ENCODE measurements around the gene GRK1. TPM values are rescaled to one million over a fixed set of nuclear protein-coding genes. Genes with fewer than 3 reads are reported as not detected.

The GRK1 gene
- polyA plus RNA-seq, 1 experiment: not detected

DNA sequence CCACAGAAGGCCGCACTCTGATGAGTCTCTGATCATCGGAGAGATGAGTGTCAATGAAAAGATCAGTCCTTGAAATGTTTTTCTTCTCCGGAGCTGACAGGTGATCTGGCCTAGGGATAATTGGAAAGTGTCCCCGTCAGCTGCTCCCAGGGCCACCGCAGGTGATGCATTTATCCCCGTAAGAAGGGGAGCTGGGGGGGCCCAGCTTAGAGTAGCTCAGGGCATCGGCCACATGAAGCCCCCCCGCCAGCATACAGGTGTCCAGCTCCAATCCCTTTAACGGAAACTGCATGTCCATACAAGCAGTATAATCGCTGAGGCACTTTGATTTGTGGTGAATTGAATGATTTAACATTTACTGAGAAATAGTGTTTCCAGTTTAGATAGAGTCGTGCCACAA lies 36.7 kb upstream of the GRK1 start:
- Histone ChIP-seq H3K4me3 (ENCODE audit: low read depth, low read length) (no peak overlapping the region), H3K9me3 (ENCODE audit: control insufficient read depth, insufficient read depth, low read length) (no peaks in the 10 kb centered on the region), H3K27ac (ENCODE audit: low read depth, low read length) (no peak overlapping the region), H3K27me3 (ENCODE audit: control insufficient read depth, insufficient read depth, low read length) (no peaks in the 10 kb centered on the region)
- CTCF ChIA-PET: no interaction called here
- TF ChIP-seq, protein P1, sequence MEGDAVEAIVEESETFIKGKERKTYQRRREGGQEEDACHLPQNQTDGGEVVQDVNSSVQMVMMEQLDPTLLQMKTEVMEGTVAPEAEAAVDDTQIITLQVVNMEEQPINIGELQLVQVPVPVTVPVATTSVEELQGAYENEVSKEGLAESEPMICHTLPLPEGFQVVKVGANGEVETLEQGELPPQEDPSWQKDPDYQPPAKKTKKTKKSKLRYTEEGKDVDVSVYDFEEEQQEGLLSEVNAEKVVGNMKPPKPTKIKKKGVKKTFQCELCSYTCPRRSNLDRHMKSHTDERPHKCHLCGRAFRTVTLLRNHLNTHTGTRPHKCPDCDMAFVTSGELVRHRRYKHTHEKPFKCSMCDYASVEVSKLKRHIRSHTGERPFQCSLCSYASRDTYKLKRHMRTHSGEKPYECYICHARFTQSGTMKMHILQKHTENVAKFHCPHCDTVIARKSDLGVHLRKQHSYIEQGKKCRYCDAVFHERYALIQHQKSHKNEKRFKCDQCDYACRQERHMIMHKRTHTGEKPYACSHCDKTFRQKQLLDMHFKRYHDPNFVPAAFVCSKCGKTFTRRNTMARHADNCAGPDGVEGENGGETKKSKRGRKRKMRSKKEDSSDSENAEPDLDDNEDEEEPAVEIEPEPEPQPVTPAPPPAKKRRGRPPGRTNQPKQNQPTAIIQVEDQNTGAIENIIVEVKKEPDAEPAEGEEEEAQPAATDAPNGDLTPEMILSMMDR (IDR thresholded peaks at IDR 0.05; ENCODE audit: low read depth, low read length): no peak
- POLR2A ChIA-PET: no interaction called here
- DNase-seq (ENCODE audit: low read depth, low spot score): no peak

DNA sequence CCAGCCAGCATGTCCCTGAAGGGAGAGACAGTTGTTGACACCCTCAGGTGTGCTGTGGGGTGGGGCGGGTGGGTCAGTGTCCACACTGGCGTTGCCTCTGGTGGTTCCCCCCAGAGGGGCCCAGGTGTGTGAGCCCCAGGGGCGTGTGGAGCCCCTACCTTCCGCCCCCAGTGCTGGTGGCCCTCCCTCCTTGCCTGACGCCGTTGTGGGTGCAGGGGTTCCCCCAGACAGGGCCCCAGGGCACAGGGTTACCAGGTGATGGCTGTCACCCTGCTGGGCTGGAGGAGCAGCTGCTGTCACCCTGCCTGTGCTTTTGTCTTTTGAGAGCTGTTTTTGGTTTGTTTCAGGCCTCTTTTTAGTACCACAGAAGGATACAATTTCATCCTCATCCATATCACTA lies 36.2 kb upstream of the GRK1 start:
- Histone ChIP-seq H3K27me3 (ENCODE audit: control insufficient read depth, insufficient read depth, low read length) (no peaks in the 10 kb centered on the region), H3K9me3 (ENCODE audit: control insufficient read depth, insufficient read depth, low read length) (no peaks in the 10 kb centered on the region; the same call in 1 of the 2 replicates), H3K4me3 (ENCODE audit: low read depth, low read length) (no peak overlapping the region), H3K27ac (ENCODE audit: low read depth, low read length) (no peak overlapping the region)
- ChIA-PET CTCF (no interaction called here), POLR2A (no interaction called here)
- DNase-seq (ENCODE audit: low read depth, low spot score): no peak
- TF ChIP-seq, protein P1 (IDR thresholded peaks at IDR 0.05; ENCODE audit: low read depth, low read length): no peak

DNA sequence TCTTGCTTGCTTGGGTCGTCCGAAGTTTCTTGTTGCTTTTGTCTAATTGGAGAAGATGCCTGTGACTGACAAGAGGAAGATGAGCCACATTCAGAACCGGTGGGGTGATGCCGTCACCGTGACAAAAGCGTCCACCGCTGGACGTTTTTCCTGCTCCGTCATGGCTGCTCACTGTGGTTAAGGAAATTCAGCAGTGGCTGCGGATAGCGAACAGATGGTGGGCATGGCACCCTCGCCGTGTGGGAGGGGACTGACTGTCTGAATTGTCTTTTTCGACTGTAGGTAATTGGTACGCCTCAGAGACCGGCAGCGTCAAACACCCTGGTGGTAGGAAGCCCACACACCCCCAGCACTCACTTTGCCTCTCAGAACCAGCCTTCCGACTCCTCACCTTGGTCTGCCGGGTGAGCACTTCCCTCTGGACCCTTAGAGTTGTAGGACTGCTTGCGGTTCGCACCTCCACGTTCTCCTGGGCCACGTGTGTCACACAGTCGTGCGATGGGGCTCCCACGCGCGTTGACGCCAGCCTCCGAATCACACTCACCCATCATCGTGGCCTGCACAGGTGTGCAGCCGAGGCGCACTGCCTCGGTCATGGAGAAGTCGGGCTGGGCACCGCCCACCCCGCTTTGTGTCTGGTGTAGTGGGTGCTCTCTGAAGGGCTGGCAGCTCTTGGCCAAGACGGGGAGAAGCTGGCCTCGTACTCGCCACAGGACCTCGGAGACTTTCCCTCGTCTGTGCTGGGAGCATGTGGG lies 35.5 kb upstream of the GRK1 start:
- ChIA-PET CTCF (no interaction called here), POLR2A (no interaction called here)
- TF ChIP-seq, protein P1 (IDR thresholded peaks at IDR 0.05; ENCODE audit: low read depth, low read length): no peak
- DNase-seq (ENCODE audit: low read depth, low spot score): no peak
- Histone ChIP-seq H3K4me3 (ENCODE audit: low read depth, low read length) (no peak overlapping the region), H3K9me3 (ENCODE audit: control insufficient read depth, insufficient read depth, low read length) (no peaks in the 10 kb centered on the region; the same call in 1 of the 2 replicates), H3K27ac (ENCODE audit: low read depth, low read length) (no peak overlapping the region), H3K27me3 (ENCODE audit: control insufficient read depth, insufficient read depth, low read length) (no peaks in the 10 kb centered on the region)

DNA sequence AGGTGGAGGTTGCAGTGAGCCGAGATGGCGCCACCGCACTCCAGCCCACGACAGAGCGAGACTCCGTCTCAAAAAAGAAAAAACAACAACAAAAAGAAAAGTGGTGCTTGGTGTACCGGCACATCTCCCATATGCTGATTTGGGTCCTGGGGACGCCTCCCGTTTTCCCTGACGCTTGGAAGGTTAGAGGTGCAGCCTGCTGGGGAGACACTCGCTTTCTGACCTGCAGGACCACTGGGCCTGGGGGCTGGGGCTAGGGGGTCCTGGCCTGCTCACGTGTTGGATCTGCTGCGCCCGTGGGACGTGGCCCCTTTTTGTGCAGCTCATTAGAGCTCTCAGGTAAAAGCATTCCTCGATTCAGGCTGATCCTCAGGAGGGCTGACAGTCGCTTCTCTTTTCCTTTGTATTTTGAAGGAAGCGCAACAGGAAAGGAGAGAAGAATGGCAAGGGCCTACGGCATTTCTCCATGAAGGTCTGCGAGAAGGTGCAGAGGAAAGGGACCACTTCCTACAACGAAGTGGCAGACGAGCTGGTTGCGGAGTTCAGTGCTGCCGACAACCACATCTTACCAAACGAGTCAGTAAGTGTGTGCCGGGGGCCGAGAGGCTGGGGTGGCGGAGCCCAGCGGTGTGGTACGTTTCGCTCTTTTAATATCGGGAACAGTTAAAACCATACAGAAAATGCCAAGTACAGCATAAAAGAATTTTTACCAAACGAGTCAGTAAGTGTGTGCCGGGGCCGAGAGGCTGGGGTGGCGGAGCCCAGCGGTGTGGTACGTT lies 34.1 kb upstream of the GRK1 start:
- Histone ChIP-seq H3K9me3 (ENCODE audit: control insufficient read depth, insufficient read depth, low read length) (no peaks in the 10 kb centered on the region; the same call in 1 of the 2 replicates), H3K27ac (ENCODE audit: low read depth, low read length) (no peak overlapping the region), H3K4me3 (ENCODE audit: low read depth, low read length) (no peak overlapping the region), H3K27me3 (ENCODE audit: control insufficient read depth, insufficient read depth, low read length) (no peaks in the 10 kb centered on the region)
- ChIA-PET POLR2A (no interaction called here), CTCF (no interaction called here)
- TF ChIP-seq, protein P1 (IDR thresholded peaks at IDR 0.05; ENCODE audit: low read depth, low read length): no peak
- no peak for DNase-seq (ENCODE audit: low read depth, low spot score)

DNA sequence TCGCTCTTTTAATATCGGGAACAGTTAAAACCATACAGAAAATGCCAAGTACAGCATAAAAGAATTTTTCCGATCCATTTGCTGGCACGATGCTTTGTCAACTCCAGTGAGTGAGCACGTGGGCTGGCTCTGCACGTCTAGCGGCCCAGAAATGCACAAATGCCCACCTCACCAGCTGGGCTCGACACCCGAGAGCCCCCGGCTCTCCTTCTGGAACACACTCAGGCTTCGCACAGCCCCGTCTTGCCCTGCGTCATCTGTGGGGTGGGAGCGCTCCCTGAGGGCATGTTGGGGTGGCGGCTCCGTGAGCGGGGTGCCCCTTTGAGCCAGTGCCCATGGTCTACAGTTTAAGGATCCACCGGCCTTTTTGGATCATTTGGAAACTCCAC lies 33.5 kb upstream of the GRK1 start:
- CTCF ChIA-PET: no interaction called here
- Histone ChIP-seq H3K27ac (ENCODE audit: low read depth, low read length) (no peak overlapping the region), H3K4me3 (ENCODE audit: low read depth, low read length) (no peak overlapping the region), H3K27me3 (ENCODE audit: control insufficient read depth, insufficient read depth, low read length) (no peaks in the 10 kb centered on the region), H3K9me3 (ENCODE audit: control insufficient read depth, insufficient read depth, low read length) (no peaks in the 10 kb centered on the region; the same call in 1 of the 2 replicates)
- DNase-seq (ENCODE audit: low read depth, low spot score): no peak
- POLR2A ChIA-PET: no interaction called here
- TF ChIP-seq, protein P1 (IDR thresholded peaks at IDR 0.05; ENCODE audit: low read depth, low read length): no peak

Measured in AG04450 (cell line).